Neuronal stem cell (in vitro differentiated cells): Measurements from ENCODE around the gene SIL1.
A peak's percentile ranks its signal among the peaks of the same experiment; 100 is the strongest.

ENCODE experiments used
- DNase-seq: peaks from one replicate; pipeline ENCODE4 v3.0.0-alpha.2; 2013; ENCODE audit warnings: low spot score
- H2AFZ ChIP-seq: one replicate; pipeline ENCODE4 v1.6.1; 2013; ENCODE audit warnings: mild to moderate bottlenecking, low read length, inconsistent platforms
- H2AK5ac ChIP-seq: 2 replicates; pipeline ENCODE4 v1.6.1; 2013; ENCODE audit warnings: low read depth, mild to moderate bottlenecking, inconsistent platforms, low read length, moderate library complexity, mixed read lengths
- H2BK120ac ChIP-seq: 2 replicates; pipeline ENCODE4 v1.6.1; 2013; ENCODE audit warnings: low read depth, mild to moderate bottlenecking, inconsistent platforms, low read length, moderate library complexity, mixed read lengths
- H2BK12ac ChIP-seq: one replicate; pipeline ENCODE4 v1.6.1; 2013; ENCODE audit warnings: low read length, inconsistent platforms
- H2BK15ac ChIP-seq: 2 replicates; pipeline ENCODE4 v1.6.1; 2013; ENCODE audit warnings: mild to moderate bottlenecking, low read length, inconsistent platforms, mixed read lengths
- H2BK5ac ChIP-seq: one replicate; pipeline ENCODE4 v1.6.1; 2013; ENCODE audit warnings: inconsistent platforms, mild to moderate bottlenecking, low read length, moderate library complexity
- H3K14ac ChIP-seq: one replicate; pipeline ENCODE4 v1.6.1; 2013; ENCODE audit warnings: low read length, inconsistent platforms
- H3K18ac ChIP-seq: 2 replicates; pipeline ENCODE4 v1.6.1; 2013; ENCODE audit warnings: low read length, inconsistent platforms
- H3K23ac ChIP-seq: 2 replicates; pipeline ENCODE4 v1.6.1; 2013; ENCODE audit warnings: low read depth, mild to moderate bottlenecking, mixed read lengths, low read length, inconsistent platforms; ENCODE audit not compliant: poor library complexity
- H3K27ac ChIP-seq: replicated peaks from 3 replicates; pipeline ENCODE4 v1.5.1; 2013; ENCODE audit warnings: low read length, inconsistent platforms
- H3K27me3 ChIP-seq, 3 experiments: 2 replicates each; pipeline ENCODE4 v1.6.1; 2013; ENCODE audit warnings: low read length in 3 of 3, mild to moderate bottlenecking in 2 of 3, inconsistent platforms in 1 of 3, low read depth in 1 of 3, mixed read lengths in 1 of 3, moderate library complexity in 1 of 3; ENCODE audit not compliant: control insufficient read depth in 3 of 3, insufficient read depth in 3 of 3
- H3K36me3 ChIP-seq, 2 donors: replicated peaks in 1 of 2; 2 replicates each; pipeline ENCODE4 v1.6.1; 2013; ENCODE audit warnings: low read length in 2 of 2; ENCODE audit not compliant: control insufficient read depth in 2 of 2, insufficient read depth in 2 of 2
- H3K4ac ChIP-seq: 2 replicates; pipeline ENCODE4 v1.6.1; 2013; ENCODE audit warnings: inconsistent platforms, mild to moderate bottlenecking, low read length, moderate library complexity
- H3K4me1 ChIP-seq, 2 donors: 1 replicate in 1 of 2; 2 replicates in 1 of 2; pipeline ENCODE4 v1.6.1; 2013; ENCODE audit warnings: low read length in 2 of 2, low read depth in 1 of 2; ENCODE audit not compliant: control insufficient read depth in 2 of 2, insufficient read depth in 1 of 2
- H3K4me2 ChIP-seq: one replicate; pipeline ENCODE4 v1.6.1; 2013; ENCODE audit warnings: mild to moderate bottlenecking, low read length, inconsistent platforms; ENCODE audit not compliant: insufficient read depth, poor library complexity, severe bottlenecking
- H3K4me3 ChIP-seq, 2 donors: 2 replicates each; pipeline ENCODE4 v1.5.1; 2013; ENCODE audit warnings: low read length in 2 of 2, mild to moderate bottlenecking in 2 of 2, inconsistent platforms in 1 of 2, moderate library complexity in 1 of 2
- H3K79me1 ChIP-seq: one replicate; pipeline ENCODE4 v1.6.1; 2013; ENCODE audit warnings: low read depth, mild to moderate bottlenecking, inconsistent platforms, low read length, moderate library complexity
- H3K9ac ChIP-seq: one replicate; pipeline ENCODE4 v1.6.1; 2013; ENCODE audit warnings: mild to moderate bottlenecking, low read depth, low read length, inconsistent platforms; ENCODE audit not compliant: poor library complexity
- H3K9me3 ChIP-seq, 2 donors: replicated peaks in 1 of 2; 2 replicates each; pipeline versions ENCODE3 to v1.6.1; 2013; ENCODE audit warnings: low read length in 2 of 2, mild to moderate bottlenecking in 2 of 2, inconsistent platforms in 1 of 2, low read depth in 1 of 2, mixed read lengths in 1 of 2, moderate library complexity in 1 of 2; ENCODE audit not compliant: control insufficient read depth in 2 of 2, insufficient read depth in 1 of 2
- H4K8ac ChIP-seq: one replicate; pipeline ENCODE4 v1.6.1; 2013; ENCODE audit warnings: low read depth, mild to moderate bottlenecking, inconsistent platforms, low read length, moderate library complexity
- H4K91ac ChIP-seq: one replicate; pipeline ENCODE4 v1.6.1; 2013; ENCODE audit warnings: low read length, low read depth, mild to moderate bottlenecking, inconsistent platforms; ENCODE audit not compliant: poor library complexity
- WGBS, 2 donors: extraction: QIAGEN DNeasy Blood & Tissue Kit; methylation state at CpG; one replicate each; pipeline ENCODE4 v1.1.7; 2013; ENCODE audit warnings: missing lambda C conversion rate in 2 of 2, mixed read lengths in 1 of 2; ENCODE audit not compliant: insufficient read length in 2 of 2, insufficient replicate concordance in 1 of 2; ENCODE audit errors: extremely low coverage in 2 of 2; 5-methylcytosine and 5-hydroxymethylcytosine counted together

The SIL1 gene

DNA sequence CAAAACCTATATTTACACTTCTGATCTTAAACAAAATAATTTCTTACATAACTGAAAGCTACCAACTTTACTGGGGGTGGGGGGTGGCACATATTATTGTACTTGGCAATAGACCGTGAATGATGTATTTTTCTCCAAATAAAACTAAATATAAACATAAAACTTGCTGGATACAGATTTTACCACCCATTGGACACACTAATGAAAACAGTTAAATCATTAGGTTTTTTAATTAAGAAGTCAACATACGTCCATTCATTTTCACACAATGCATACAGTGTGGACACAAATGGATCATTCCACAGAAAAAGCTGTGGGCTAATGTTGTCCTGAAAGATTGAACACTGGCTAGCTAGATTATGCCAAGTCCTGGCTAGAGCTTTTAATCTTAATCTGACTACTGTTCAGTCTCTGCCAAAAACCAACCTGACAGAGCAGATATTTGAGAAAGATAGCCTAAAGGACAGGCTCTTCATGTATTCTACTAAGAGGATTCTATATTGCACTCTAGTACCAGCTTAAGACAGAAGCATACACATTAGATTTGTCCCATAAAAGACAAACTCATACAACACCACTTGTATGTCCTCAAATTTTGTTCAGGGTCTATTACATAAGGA, 118.1 kb downstream of the SIL1 start:
- no peak overlapping the region for H3K18ac ChIP-seq
- no peaks in the 10 kb centered on the region for H3K36me3 ChIP-seq
- no peaks in the 10 kb centered on the region for H3K79me1 ChIP-seq
- H3K14ac ChIP-seq, result no peak overlapping the region
- no peak overlapping the region for H3K4me3 ChIP-seq
- no peak overlapping the region for H3K4me2 ChIP-seq
- no peak overlapping the region for H2BK120ac ChIP-seq
- peaks cover 0 to 8% of the 10 kb centered on the region in 2 donors for H3K9me3 ChIP-seq
- no peak overlapping the region for H4K8ac ChIP-seq
- H3K23ac ChIP-seq, result no peak overlapping the region
- WGBS, 2 donors, result no CpG with 5 or more reads among the region's 2 CpGs
- no peak overlapping the region for H2BK12ac ChIP-seq
- no peaks in the 10 kb centered on the region for H3K27me3 ChIP-seq
- H2AFZ ChIP-seq, result no peak overlapping the region
- no peak overlapping the region for H2AK5ac ChIP-seq
- H3K4ac ChIP-seq, result no peak overlapping the region
- no peak overlapping the region for H2BK15ac ChIP-seq
- H3K9ac ChIP-seq, result no peak overlapping the region
- peaks cover 2 to 6% of the 10 kb centered on the region in 2 donors for H3K4me1 ChIP-seq
- no peak overlapping the region for H2BK5ac ChIP-seq
- no peak overlapping the region for H3K27ac ChIP-seq
- H4K91ac ChIP-seq, result no peak overlapping the region
- DNase-seq, result no peak

GRCh38 chr5:139079225-139079990, 118.8 kb downstream of the SIL1 start:
- H2BK5ac ChIP-seq, result no peak overlapping the region
- H3K4me1 ChIP-seq, result peaks cover 2 to 6% of the 10 kb centered on the region in 2 donors
- H3K27ac ChIP-seq, result no peak overlapping the region
- no CpG with 5 or more reads among the region's 1 CpG for WGBS, 2 donors
- H3K23ac ChIP-seq, result no peak overlapping the region
- H2BK15ac ChIP-seq, result no peak overlapping the region
- H2BK12ac ChIP-seq, result no peak overlapping the region
- no peak overlapping the region for H2AK5ac ChIP-seq
- no peak overlapping the region for H2AFZ ChIP-seq
- no peak for DNase-seq
- H3K4me2 ChIP-seq, result no peak overlapping the region
- no peaks in the 10 kb centered on the region for H3K36me3 ChIP-seq
- H3K4ac ChIP-seq, result no peak overlapping the region
- no peak overlapping the region for H4K8ac ChIP-seq
- H3K9ac ChIP-seq, result no peak overlapping the region
- H3K4me3 ChIP-seq, result no peak overlapping the region
- H4K91ac ChIP-seq, result no peak overlapping the region
- H3K27me3 ChIP-seq, result no peaks in the 10 kb centered on the region
- H2BK120ac ChIP-seq, result no peak overlapping the region
- peaks cover 0 to 6% of the 10 kb centered on the region in 2 donors for H3K9me3 ChIP-seq
- no peak overlapping the region for H3K18ac ChIP-seq
- no peaks in the 10 kb centered on the region for H3K79me1 ChIP-seq
- H3K14ac ChIP-seq, result no peak overlapping the region

DNA sequence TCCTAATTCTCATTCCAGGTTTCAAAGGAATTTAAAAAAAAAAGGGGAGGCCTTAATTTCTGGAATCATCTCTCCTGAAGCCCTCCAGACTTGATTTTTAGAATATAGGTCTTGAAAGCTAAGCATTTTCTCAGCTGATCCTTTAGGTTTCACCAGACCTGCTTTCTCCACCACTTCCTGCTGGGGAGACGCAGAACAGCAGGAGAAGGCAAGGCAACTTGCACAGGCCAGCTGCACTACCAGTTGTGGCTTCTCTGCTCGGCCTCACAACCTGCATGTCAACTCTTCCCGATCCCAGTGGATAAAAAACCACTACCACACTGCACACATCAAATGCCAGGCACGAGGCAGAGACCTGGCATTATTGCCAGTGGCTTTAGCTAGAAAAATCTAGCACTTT, 119.8 kb downstream of the SIL1 start:
- no peaks in the 10 kb centered on the region for H3K79me1 ChIP-seq
- no peak for DNase-seq
- H2BK12ac ChIP-seq, result no peak overlapping the region
- no peak overlapping the region for H3K4ac ChIP-seq
- H3K4me2 ChIP-seq, result no peak overlapping the region
- H4K91ac ChIP-seq, result no peak overlapping the region
- no peak overlapping the region for H3K4me3 ChIP-seq
- H2BK5ac ChIP-seq, result no peak overlapping the region
- no peak overlapping the region for H3K14ac ChIP-seq
- no peaks in the 10 kb centered on the region for H3K36me3 ChIP-seq
- no peak overlapping the region for H2AFZ ChIP-seq
- no CpG with 5 or more reads among the region's 4 CpGs for WGBS, 2 donors
- H3K18ac ChIP-seq, result peak overlapping the region; percentile 72
- H3K23ac ChIP-seq, result no peak overlapping the region
- no peaks in the 10 kb centered on the region for H3K27me3 ChIP-seq
- H3K9ac ChIP-seq, result no peak overlapping the region
- H4K8ac ChIP-seq, result no peak overlapping the region
- H3K4me1 ChIP-seq, result peaks cover 2 to 6% of the 10 kb centered on the region in 2 donors
- no peak overlapping the region for H2BK120ac ChIP-seq
- no peak overlapping the region for H2BK15ac ChIP-seq
- no peak overlapping the region for H2AK5ac ChIP-seq
- H3K27ac ChIP-seq, result no peak overlapping the region
- H3K9me3 ChIP-seq, result peaks cover 0 to 6% of the 10 kb centered on the region in 2 donors

DNA sequence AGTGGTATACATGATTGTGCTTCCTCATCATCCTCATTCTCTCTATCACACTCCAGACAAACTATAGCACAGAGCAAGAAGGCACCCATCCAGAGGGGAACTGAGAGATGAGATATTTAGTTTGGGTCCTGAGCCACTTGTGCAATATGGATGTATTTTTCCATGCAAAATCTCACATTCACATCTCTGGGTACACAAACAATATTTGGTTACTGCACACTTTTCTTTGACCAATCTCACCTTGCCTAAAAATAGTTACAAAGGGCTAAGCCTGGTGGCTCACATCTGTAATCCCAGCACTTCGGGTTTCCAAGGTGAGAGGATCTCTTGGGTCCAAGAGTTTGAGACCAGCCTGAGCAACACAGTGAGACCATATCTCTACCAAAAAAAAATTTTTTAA, 120.3 kb downstream of the SIL1 start:
- Histone ChIP-seq H3K18ac (no peak overlapping the region), H3K27me3 (no peaks in the 10 kb centered on the region), H3K27ac (no peak overlapping the region), H3K79me1 (no peaks in the 10 kb centered on the region), H2AK5ac (no peak overlapping the region), H2BK15ac (no peak overlapping the region), H3K4me3 (no peak overlapping the region), H2BK12ac (no peak overlapping the region), H2AFZ (no peak overlapping the region), H3K4me2 (no peak overlapping the region), H3K9ac (no peak overlapping the region), H2BK120ac (no peak overlapping the region), H3K9me3 (peaks cover 0 to 4% of the 10 kb centered on the region in 2 donors), H4K8ac (no peak overlapping the region), H2BK5ac (no peak overlapping the region), H3K4me1 (peaks cover 2 to 6% of the 10 kb centered on the region in 2 donors), H3K36me3 (no peaks in the 10 kb centered on the region), H3K14ac (no peak overlapping the region), H3K23ac (no peak overlapping the region), H3K4ac (no peak overlapping the region), H4K91ac (no peak overlapping the region)
- WGBS, 2 donors, result no CpG with 5 or more reads among the region's 1 CpG
- no peak for DNase-seq
